Prostate gland (tissue), 2 donors: ENCODE data around the gene SLFNL1. TPM values are rescaled to one million over a fixed set of nuclear protein-coding genes. Genes with fewer than 3 reads are reported as not detected.

ENCODE experiments used
- DNase-seq: peaks from one replicate; pipeline ENCODE4 v3.0.0-alpha.2; 2019; ENCODE audit warnings: low spot score
- H3K27ac ChIP-seq, 2 donors: fragments of 200-600 bp; sonication (generic); 2 replicates each; pipeline ENCODE4 v1.5.1; 2017 to 2019
- H3K27me3 ChIP-seq: fragments of 200-600 bp; sonication (generic); replicated peaks from 2 replicates; pipeline ENCODE4 v1.5.1; 2019; ENCODE audit not compliant: insufficient read depth
- H3K36me3 ChIP-seq, 2 donors: fragments of 200-600 bp; sonication (generic); 1 replicate in 1 of 2; 2 replicates in 1 of 2; pipeline versions ENCODE4 v1.5.1 to v1.8.1; 2017 to 2019
- H3K4me1 ChIP-seq: fragments of 200-600 bp; sonication (generic); replicated peaks from 2 replicates; pipeline ENCODE4 v1.5.1; 2019
- H3K4me3 ChIP-seq, 2 donors: fragments of 200-600 bp; sonication (generic); 2 replicates each; pipeline ENCODE4 v1.5.1; 2017 to 2019
- H3K9me3 ChIP-seq: fragments of 200-600 bp; sonication (generic); 2 replicates; pipeline ENCODE4 v1.5.1; 2017
- POLR2A ChIP-seq: fragments of 450-650 bp; IDR thresholded peaks from one replicate; pipeline ENCODE4 v1.6.1; 2016; ENCODE audit warnings: antibody characterized with exemption, mild to moderate bottlenecking
- POLR2AphosphoS5 ChIP-seq: sonication (generic); formaldehyde crosslinking; IDR thresholded peaks from one replicate; pipeline ENCODE4 v1.6.1; 2017; ENCODE audit warnings: antibody characterized with exemption
- WGBS: methylation state at CpG from one replicate; pipeline ENCODE4 v1.1.5; 2018; 5-methylcytosine and 5-hydroxymethylcytosine counted together
- intact Hi-C: fragments of 100-400 bp; cut with DNase I; formaldehyde crosslinking; loops from one replicate; pipeline ENCODE4 v1.14.2; 2022
- total RNA-seq, 2 donors: library from RNA; depleted of rRNA; stranded (reverse); fragments of >200 nt; gene quantifications; one replicate each; pipeline ENCODE4 v1.1.0, GENCODE V29; 2016
- TF ChIP-seq, protein P1 (sequence below), 4 experiments: fragments of 200-600 bp in 2 of 4; fragments of 450-650 bp in 2 of 4; sonication (generic) in 2 of 4; IDR thresholded peaks; 1 replicate in 3 of 4; 2 replicates in 1 of 4; pipeline ENCODE4 v1.5.1; 2016 to 2019; ENCODE audit warnings: antibody characterized with exemption in 4 of 4, mild to moderate bottlenecking in 2 of 4, moderate library complexity in 2 of 4

Gene SLFNL1
- total RNA-seq, 2 donors from 2014 or later = 2.4 to 5.8 TPM

DNA sequence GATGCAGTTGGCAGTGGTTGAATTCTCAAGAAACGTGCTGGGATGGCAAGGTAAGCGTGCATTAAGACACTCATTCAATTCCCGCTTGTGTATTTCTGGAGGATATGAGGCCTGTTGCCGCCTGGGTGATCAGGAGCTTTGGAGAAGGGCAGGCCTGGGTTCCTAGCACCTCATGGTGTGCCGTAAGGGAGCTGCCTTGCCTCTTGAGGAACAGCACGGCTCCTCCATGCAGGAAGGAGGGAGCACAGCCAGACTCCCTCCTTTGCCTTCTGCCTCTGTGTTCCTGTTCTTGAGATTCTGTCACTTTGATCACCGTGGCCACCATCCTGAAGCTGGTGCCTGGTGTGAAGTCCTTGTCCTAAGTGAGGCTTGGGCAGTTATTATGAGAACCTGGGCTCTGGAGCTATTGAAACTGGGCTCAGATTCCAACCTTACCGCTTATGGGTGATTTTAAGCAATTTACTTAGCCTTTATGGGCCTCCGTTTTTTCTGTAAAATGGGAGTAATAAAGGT lies 18.3 kb downstream of the SLFNL1 start:
- no peaks in the 10 kb centered on the region for H3K9me3 ChIP-seq
- no peak for TF ChIP-seq POLR2AphosphoS5
- no peak for TF ChIP-seq POLR2A
- TF ChIP-seq, protein P1, sequence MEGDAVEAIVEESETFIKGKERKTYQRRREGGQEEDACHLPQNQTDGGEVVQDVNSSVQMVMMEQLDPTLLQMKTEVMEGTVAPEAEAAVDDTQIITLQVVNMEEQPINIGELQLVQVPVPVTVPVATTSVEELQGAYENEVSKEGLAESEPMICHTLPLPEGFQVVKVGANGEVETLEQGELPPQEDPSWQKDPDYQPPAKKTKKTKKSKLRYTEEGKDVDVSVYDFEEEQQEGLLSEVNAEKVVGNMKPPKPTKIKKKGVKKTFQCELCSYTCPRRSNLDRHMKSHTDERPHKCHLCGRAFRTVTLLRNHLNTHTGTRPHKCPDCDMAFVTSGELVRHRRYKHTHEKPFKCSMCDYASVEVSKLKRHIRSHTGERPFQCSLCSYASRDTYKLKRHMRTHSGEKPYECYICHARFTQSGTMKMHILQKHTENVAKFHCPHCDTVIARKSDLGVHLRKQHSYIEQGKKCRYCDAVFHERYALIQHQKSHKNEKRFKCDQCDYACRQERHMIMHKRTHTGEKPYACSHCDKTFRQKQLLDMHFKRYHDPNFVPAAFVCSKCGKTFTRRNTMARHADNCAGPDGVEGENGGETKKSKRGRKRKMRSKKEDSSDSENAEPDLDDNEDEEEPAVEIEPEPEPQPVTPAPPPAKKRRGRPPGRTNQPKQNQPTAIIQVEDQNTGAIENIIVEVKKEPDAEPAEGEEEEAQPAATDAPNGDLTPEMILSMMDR (IDR thresholded peaks at IDR 0.05) = no peak
- H3K4me1 ChIP-seq = peaks cover 4% of the 10 kb centered on the region
- intact Hi-C loops = loop anchor here (1.0 kb wide), 1 partner anchor 22 kb away; no protein-coding TSS in a partner anchor
- H3K36me3 ChIP-seq = no peaks in the 10 kb centered on the region
- no peak for DNase-seq
- 57% methylated on average over 9 of the region's 9 CpGs for WGBS
- H3K27ac ChIP-seq = peak overlapping the region; percentile 35 to 42
- H3K27me3 ChIP-seq = no peaks in the 10 kb centered on the region
- H3K4me3 ChIP-seq = no peak overlapping the region

DNA sequence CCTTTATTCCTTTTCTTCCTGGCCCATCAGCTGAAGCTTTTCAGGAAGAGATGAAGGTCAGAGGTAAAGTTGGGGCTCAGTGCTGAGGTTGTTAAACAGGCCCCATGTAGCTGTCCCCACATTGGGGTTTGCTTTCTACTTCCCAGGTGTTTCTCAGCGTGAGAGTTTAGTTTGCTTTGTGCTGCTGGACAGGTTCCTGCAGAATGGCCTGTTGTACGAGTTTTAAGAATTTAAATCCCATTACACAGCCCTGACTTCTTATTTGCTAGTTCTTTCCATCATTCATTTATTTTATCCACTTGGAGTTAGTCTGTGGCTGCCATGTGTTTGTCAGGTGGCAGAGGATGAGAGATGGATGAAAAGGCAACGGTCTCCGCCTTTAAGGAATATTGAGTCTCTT lies 22.9 kb downstream of the SLFNL1 start:
- H3K27ac ChIP-seq = peak overlapping the region; percentile 30 to 45
- H3K4me1 ChIP-seq = no peaks in the 10 kb centered on the region
- peaks cover 2 to 7% of the 10 kb centered on the region in 2 donors for H3K36me3 ChIP-seq
- intact Hi-C loops = no loop called here
- DNase-seq = no peak
- no peaks in the 10 kb centered on the region for H3K9me3 ChIP-seq
- no peak overlapping the region for H3K4me3 ChIP-seq
- TF ChIP-seq POLR2A = no peak
- TF ChIP-seq POLR2AphosphoS5 = peak; percentile 49
- no peaks in the 10 kb centered on the region for H3K27me3 ChIP-seq
- WGBS = 75% methylated on average over 4 of the region's 4 CpGs

DNA sequence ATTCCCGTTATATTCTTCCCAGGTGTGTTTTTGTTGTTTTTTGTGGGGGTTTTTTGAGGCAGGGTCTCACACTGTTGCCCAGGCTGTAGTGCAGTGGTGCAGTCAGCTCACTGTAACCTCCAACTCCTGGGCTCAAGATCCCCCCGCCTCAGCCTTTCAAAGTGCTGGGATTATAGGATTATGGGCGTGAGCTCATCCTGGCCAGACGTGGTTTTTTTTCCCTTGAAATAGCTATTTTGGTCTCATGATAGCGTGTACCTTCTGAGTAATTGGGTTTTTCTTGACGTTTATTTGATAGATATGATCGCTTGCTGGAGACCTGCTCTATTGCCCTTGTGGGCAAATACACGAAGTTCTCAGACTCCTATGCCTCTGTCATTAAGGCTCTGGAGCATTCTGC lies 24.4 kb downstream of the SLFNL1 start:
- Histone ChIP-seq H3K36me3 (peaks cover 2 to 7% of the 10 kb centered on the region in 2 donors), H3K4me3 (no peak overlapping the region), H3K4me1 (no peaks in the 10 kb centered on the region), H3K27ac (no peak overlapping the region), H3K27me3 (no peaks in the 10 kb centered on the region), H3K9me3 (no peaks in the 10 kb centered on the region)
- intact Hi-C loops = no loop called here
- no peak for DNase-seq
- TF ChIP-seq, protein P1 (IDR thresholded peaks at IDR 0.05) = no peak
- TF ChIP-seq POLR2AphosphoS5 (no peak), POLR2A (no peak)
- 83% methylated on average over 8 of the region's 8 CpGs for WGBS

DNA sequence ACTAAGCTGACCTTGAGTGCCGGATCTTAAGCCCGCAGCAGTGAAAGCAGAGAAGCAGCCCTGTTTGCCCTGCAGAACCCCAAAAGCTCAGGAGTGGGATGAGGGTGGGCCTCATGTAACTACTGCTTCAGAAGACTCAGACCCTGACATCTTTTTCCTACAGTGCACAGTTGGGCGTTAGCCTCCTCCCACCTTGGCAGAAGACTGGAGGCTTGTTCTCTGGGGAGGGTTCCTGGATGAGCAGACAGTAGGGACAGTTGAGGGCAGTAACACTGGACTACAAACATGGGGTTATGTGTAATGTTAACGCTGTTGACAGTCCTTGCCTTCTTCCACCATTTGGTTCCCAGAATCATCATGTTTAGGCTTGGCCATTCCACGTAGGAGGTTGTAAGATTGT lies 32.5 kb downstream of the SLFNL1 start:
- Histone ChIP-seq H3K27ac (no peak overlapping the region), H3K9me3 (no peaks in the 10 kb centered on the region), H3K4me1 (no peaks in the 10 kb centered on the region), H3K36me3 (peaks cover 0 to 5% of the 10 kb centered on the region in 2 donors), H3K4me3 (no peak overlapping the region), H3K27me3 (no peaks in the 10 kb centered on the region)
- WGBS = 98% methylated on average over 5 of the region's 5 CpGs
- DNase-seq = no peak
- no peak for TF ChIP-seq POLR2A
- TF ChIP-seq POLR2AphosphoS5 = no peak
- intact Hi-C loops = no loop called here

DNA sequence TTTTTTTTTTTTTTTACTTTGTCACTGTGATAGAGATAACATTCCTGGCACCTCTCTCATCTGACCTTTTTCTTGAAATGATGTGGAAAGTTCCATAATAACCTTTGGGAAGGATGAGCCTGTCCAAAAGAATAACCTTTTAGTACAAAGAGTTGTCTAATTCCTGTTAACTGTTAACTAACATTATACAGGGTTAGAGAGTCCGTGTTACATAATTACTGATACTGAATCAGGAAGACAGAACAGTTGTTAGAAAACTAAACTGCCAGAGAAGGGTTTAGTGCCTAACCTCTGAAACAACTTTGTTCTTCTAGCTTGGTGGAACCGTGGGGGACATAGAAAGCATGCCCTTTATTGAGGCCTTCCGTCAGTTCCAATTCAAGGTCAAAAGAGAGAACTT lies 33.2 kb downstream of the SLFNL1 start:
- intact Hi-C loops = no loop called here
- 72% methylated on average over 3 of the region's 3 CpGs for WGBS
- no peaks in the 10 kb centered on the region for H3K9me3 ChIP-seq
- no peak for DNase-seq
- TF ChIP-seq POLR2AphosphoS5 = no peak
- no peak for TF ChIP-seq POLR2A
- TF ChIP-seq, protein P1 (IDR thresholded peaks at IDR 0.05) = no peak
- H3K27me3 ChIP-seq = no peaks in the 10 kb centered on the region
- no peak overlapping the region for H3K4me3 ChIP-seq
- peaks cover 0 to 5% of the 10 kb centered on the region in 2 donors for H3K36me3 ChIP-seq
- H3K4me1 ChIP-seq = no peaks in the 10 kb centered on the region
- peak overlapping the region; percentile 3 for H3K27ac ChIP-seq
